ENCODE results near the gene PLPP3. TPM values are rescaled to one million over a fixed set of nuclear protein-coding genes. Genes with fewer than 3 reads are reported as not detected.

The PLPP3 gene
- total RNA-seq, 1 donor from 2014 or later = 198 TPM

GRCh38 chr1:56533197-56533596, 46.2 kb downstream of the PLPP3 start:
- no peak for ATAC-seq
- intact Hi-C loops (cut with DNase I) = no loop called here
- DNase-seq (ENCODE audit: low spot score) = no peak

GRCh38 chr1:56532350-56532683, 47.0 kb downstream of the PLPP3 start:
- intact Hi-C loops (cut with DNase I) = no loop called here
- ATAC-seq (peak; percentile 60), DNase-seq (ENCODE audit: low spot score) (no peak)

- intact Hi-C loops (cut with DNase I) = no loop called here
- no peak for DNase-seq (ENCODE audit: low spot score)
- ATAC-seq = no peak
Observed at GRCh38 chr1:56531624-56532349, 47.6 kb downstream of the PLPP3 start.

- no peak for ATAC-seq
- no peak for DNase-seq (ENCODE audit: low spot score)
- intact Hi-C loops (cut with DNase I) = no loop called here
Observed at GRCh38 chr1:56529801-56530200, 49.6 kb downstream of the PLPP3 start.

GRCh38 chr1:56527548-56528302, 51.6 kb downstream of the PLPP3 start:
- ATAC-seq = no peak
- DNase-seq (ENCODE audit: low spot score) = no peak
- intact Hi-C loops (cut with DNase I) = no loop called here

GRCh38 chr1:56526571-56527174, 52.7 kb downstream of the PLPP3 start:
- no peak for ATAC-seq

GRCh38 chr1:56525489-56526041, 53.8 kb downstream of the PLPP3 start:
- intact Hi-C loops (cut with DNase I) = no loop called here
- ATAC-seq = peak; percentile 54
- no peak for DNase-seq (ENCODE audit: low spot score)

More at GRCh38 chr1:56526571-56527174, 52.7 kb downstream of the PLPP3 start:
- intact Hi-C loops (cut with DNase I) = no loop called here
- DNase-seq (ENCODE audit: low spot score) = no peak

- DNase-seq (ENCODE audit: low spot score) (no peak), ATAC-seq (no peak)
- intact Hi-C loops (cut with DNase I) = no loop called here
Observed at GRCh38 chr1:56524263-56524662, 55.1 kb downstream of the PLPP3 start.

GRCh38 chr1:56522680-56523079, 56.7 kb downstream of the PLPP3 start:
- DNase-seq (ENCODE audit: low spot score) = no peak
- no peak for ATAC-seq
- intact Hi-C loops (cut with DNase I) = no loop called here

- ATAC-seq = no peak
- intact Hi-C loops (cut with DNase I) = no loop called here
- DNase-seq (ENCODE audit: low spot score) = no peak
Observed at GRCh38 chr1:56520016-56520601, 59.3 kb downstream of the PLPP3 start.

- intact Hi-C loops (cut with DNase I) = no loop called here
- DNase-seq (ENCODE audit: low spot score) (no peak), ATAC-seq (no peak)
Observed at GRCh38 chr1:56517404-56518130, 61.8 kb downstream of the PLPP3 start.

GRCh38 chr1:56516539-56517252, 62.7 kb downstream of the PLPP3 start:
- intact Hi-C loops (cut with DNase I) = no loop called here
- ATAC-seq (peak; percentile 63), DNase-seq (ENCODE audit: low spot score) (no peak)

GRCh38 chr1:56515898-56516538, 63.3 kb downstream of the PLPP3 start:
- intact Hi-C loops (cut with DNase I) = no loop called here
- ATAC-seq = no peak

GRCh38 chr1:56512724-56513494, 66.5 kb downstream of the PLPP3 start:
- intact Hi-C loops (cut with DNase I) = no loop called here
- ATAC-seq (no peak), DNase-seq (ENCODE audit: low spot score) (no peak)

More at GRCh38 chr1:56515898-56516538, 63.3 kb downstream of the PLPP3 start:
- no peak for DNase-seq (ENCODE audit: low spot score)

GRCh38 chr1:56511766-56512165, 67.6 kb downstream of the PLPP3 start:
- intact Hi-C loops (cut with DNase I) = no loop called here
- ATAC-seq = no peak
- DNase-seq (ENCODE audit: low spot score) = no peak

- peak; percentile 2 for ATAC-seq
- intact Hi-C loops (cut with DNase I) = no loop called here
- no peak for DNase-seq (ENCODE audit: low spot score)
Observed at GRCh38 chr1:56511364-56511763, 68.0 kb downstream of the PLPP3 start.

GRCh38 chr1:56510642-56511021, 68.7 kb downstream of the PLPP3 start:
- DNase-seq (ENCODE audit: low spot score) (no peak), ATAC-seq (no peak)
- intact Hi-C loops (cut with DNase I) = no loop called here
